Measurements from ENCODE around the gene DDX39B.
"Not testable (repeated sequence)": the region's sequence is repeated elsewhere in the genome, so short reads cannot be mapped to it uniquely, and the experiment has no call there.

Gene DDX39B

GRCh38 chr6:31525932-31526591, 15.7 kb downstream of the DDX39B start:
- DNase-seq = no peak

GRCh38 chr6:31525553-31525931, 16.3 kb downstream of the DDX39B start:
- DNase-seq = no peak

GRCh38 chr6:31521835-31522234, 20.0 kb downstream of the DDX39B start:
- DNase-seq = no peak

GRCh38 chr6:31513456-31514165, 28.2 kb downstream of the DDX39B start:
- DNase-seq = no peak

- DNase-seq = no peak
Observed at GRCh38 chr6:31510007-31510406, 31.8 kb downstream of the DDX39B start.

GRCh38 chr6:31509036-31509435, 32.8 kb downstream of the DDX39B start:
- not testable (repeated sequence) for DNase-seq

GRCh38 chr6:31502586-31502985, 39.2 kb downstream of the DDX39B start:
- no peak for DNase-seq

- DNase-seq = not testable (repeated sequence)
Observed at GRCh38 chr6:31499648-31500047, 42.2 kb downstream of the DDX39B start.

- no peak for DNase-seq
Observed at GRCh38 chr6:31498748-31499147, 43.1 kb downstream of the DDX39B start.

GRCh38 chr6:31497531-31498476, 44.0 kb downstream of the DDX39B start, which contains the start of gene MICB:
Gene MICB, plus strand, starts transcription at chr6:31498145. Its CDS starts 49 bp downstream, at chr6:31498194.
- DNase-seq = peak; percentile 74

- not testable (repeated sequence) for DNase-seq
Observed at GRCh38 chr6:31496826-31497225, 45.0 kb downstream of the DDX39B start.

GRCh38 chr6:31495580-31495979, 46.2 kb downstream of the DDX39B start:
- DNase-seq = no peak

GRCh38 chr6:31493875-31494694, 47.7 kb downstream of the DDX39B start:
- DNase-seq = peak; percentile 8

GRCh38 chr6:31493550-31493874, 48.3 kb downstream of the DDX39B start:
- not testable (repeated sequence) for DNase-seq

- DNase-seq = no peak
Observed at GRCh38 chr6:31490115-31490873, 51.5 kb downstream of the DDX39B start.

- DNase-seq = no peak
Observed at GRCh38 chr6:31489086-31489485, 52.7 kb downstream of the DDX39B start.

- not testable (repeated sequence) for DNase-seq
Observed at GRCh38 chr6:31487674-31488073, 54.1 kb downstream of the DDX39B start.

GRCh38 chr6:31486065-31486837, 55.6 kb downstream of the DDX39B start:
- not testable (repeated sequence) for DNase-seq

GRCh38 chr6:31485055-31485454, 56.7 kb downstream of the DDX39B start:
- DNase-seq = no peak

GRCh38 chr6:31483392-31483791, 58.4 kb downstream of the DDX39B start:
- DNase-seq = no peak

- DNase-seq = no peak
Observed at GRCh38 chr6:31480574-31480973, 61.2 kb downstream of the DDX39B start.

Measured in NCI-H1048 (cell line).